Rectal smooth muscle tissue (tissue), 1 donor: ENCODE results near the gene CDH12.

ENCODE experiments used
- H3K27ac ChIP-seq: one replicate; pipeline ENCODE4 v1.7.0; 2013; ENCODE audit warnings: low read depth, low read length, inconsistent platforms
- H3K27me3 ChIP-seq: one replicate; pipeline ENCODE4 v1.7.0; 2013; ENCODE audit warnings: low read length; ENCODE audit not compliant: control insufficient read depth, insufficient read depth
- H3K36me3 ChIP-seq: one replicate; pipeline ENCODE4 v1.7.0; 2013; ENCODE audit warnings: low read length; ENCODE audit not compliant: control insufficient read depth, insufficient read depth
- H3K4me1 ChIP-seq: one replicate; pipeline ENCODE4 v1.7.0; 2013; ENCODE audit warnings: low read length; ENCODE audit not compliant: control insufficient read depth, insufficient read depth
- H3K4me3 ChIP-seq: one replicate; pipeline ENCODE4 v1.7.0; 2013; ENCODE audit warnings: low read length
- H3K9ac ChIP-seq: one replicate; pipeline ENCODE4 v1.7.0; 2013; ENCODE audit warnings: low read length

The CDH12 gene

GRCh38 chr5:22683050-22683449 is 170.1 kb downstream of the CDH12 start:
- no peak overlapping the region for H3K4me3 ChIP-seq
- H3K9ac ChIP-seq = no peak overlapping the region
- no peaks in the 10 kb centered on the region for H3K4me1 ChIP-seq
- H3K27me3 ChIP-seq = no peaks in the 10 kb centered on the region
- no peak overlapping the region for H3K27ac ChIP-seq
- no peaks in the 10 kb centered on the region for H3K36me3 ChIP-seq

DNA sequence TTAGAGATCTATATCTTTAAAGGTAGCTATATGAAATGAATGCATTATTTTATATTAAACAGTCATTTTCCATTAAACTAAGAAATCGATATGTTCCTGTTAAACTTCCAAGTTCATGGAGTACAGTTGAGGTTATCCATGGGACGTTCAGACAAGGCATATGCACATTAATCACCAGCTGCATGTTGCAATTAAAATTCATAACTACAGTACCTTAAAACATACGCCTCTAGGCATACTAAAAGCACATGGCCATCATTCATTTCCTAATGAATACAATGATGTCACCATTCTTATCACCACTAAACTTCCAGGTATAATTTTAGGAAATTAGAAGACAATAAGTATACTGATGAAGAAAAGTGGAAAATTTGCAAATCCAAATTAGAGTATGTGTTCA is 174.3 kb downstream of the CDH12 start:
- Histone ChIP-seq H3K27ac (no peak overlapping the region), H3K4me1 (no peaks in the 10 kb centered on the region), H3K4me3 (no peak overlapping the region), H3K9ac (no peak overlapping the region), H3K36me3 (no peaks in the 10 kb centered on the region), H3K27me3 (no peaks in the 10 kb centered on the region)

DNA sequence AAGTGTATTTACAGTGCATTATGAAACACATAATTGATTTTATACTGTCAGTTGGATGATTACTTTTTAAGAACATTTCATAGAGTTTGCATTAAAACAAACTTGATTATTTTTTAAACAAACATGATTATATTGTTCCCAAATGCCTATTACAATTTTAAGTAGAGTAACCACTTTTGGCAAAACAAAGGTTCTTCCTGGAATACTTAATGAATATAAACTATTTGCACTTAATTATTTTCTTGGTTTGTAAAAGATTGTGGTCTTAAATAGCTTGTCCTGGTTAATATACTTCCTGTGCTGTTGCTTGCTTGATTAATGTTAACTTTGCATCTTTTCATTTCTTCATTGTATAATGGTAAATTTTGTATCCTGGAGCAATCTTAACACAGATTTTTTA is 180.0 kb downstream of the CDH12 start:
- H3K36me3 ChIP-seq = no peaks in the 10 kb centered on the region

DNA sequence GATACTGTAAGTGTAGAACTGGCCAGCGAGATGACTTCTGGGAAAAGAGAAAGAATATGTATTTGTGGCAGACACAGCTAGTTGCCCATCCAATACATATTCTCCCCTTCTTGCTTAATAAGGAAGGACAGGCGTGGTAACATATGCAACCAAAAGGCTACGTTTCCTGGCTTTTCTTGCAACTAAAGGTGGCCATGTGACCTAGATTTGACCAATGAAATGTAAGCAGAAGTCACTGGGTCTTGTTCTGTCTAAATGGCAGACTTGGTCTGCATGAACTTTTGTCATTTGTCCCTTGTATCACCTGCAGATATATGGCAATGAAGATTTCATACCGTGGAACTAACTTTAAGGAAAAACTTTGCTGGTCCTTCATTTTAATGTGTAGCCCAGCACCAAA is 183.8 kb downstream of the CDH12 start:
- H3K27ac ChIP-seq = no peak overlapping the region
- no peaks in the 10 kb centered on the region for H3K4me1 ChIP-seq
- H3K4me3 ChIP-seq = no peak overlapping the region
- H3K9ac ChIP-seq = no peak overlapping the region
- no peaks in the 10 kb centered on the region for H3K36me3 ChIP-seq
- no peaks in the 10 kb centered on the region for H3K27me3 ChIP-seq

More for the DNA sequence above, 180.0 kb downstream of the CDH12 start:
- H3K27ac ChIP-seq = no peak overlapping the region
- no peak overlapping the region for H3K9ac ChIP-seq
- no peaks in the 10 kb centered on the region for H3K27me3 ChIP-seq
- H3K4me1 ChIP-seq = no peaks in the 10 kb centered on the region
- H3K4me3 ChIP-seq = no peak overlapping the region

GRCh38 chr5:22665801-22666200 is 187.3 kb downstream of the CDH12 start:
- Histone ChIP-seq H3K9ac (no peak overlapping the region), H3K36me3 (no peaks in the 10 kb centered on the region), H3K4me1 (no peaks in the 10 kb centered on the region), H3K27me3 (no peaks in the 10 kb centered on the region), H3K27ac (no peak overlapping the region), H3K4me3 (no peak overlapping the region)

DNA sequence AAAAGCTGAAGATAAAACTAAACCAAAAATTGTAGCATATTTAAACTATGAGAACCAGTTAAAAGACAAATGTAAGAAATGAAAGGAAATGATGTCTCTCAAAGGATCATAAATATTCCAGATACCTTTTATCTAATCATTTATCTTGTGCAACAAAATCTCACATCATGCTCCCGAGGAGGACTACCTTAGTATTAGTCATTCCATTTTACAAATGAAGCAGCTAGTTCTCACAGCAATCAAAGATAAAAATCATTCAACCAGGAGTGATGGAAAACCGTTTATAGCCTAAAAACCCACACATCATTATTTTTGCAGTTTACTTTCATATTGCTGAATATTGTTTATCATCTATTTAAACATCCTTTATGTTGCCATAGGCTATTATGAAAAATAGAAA is 190.0 kb downstream of the CDH12 start:
- Histone ChIP-seq H3K27ac (no peak overlapping the region), H3K4me3 (no peak overlapping the region), H3K27me3 (no peaks in the 10 kb centered on the region), H3K4me1 (no peaks in the 10 kb centered on the region), H3K9ac (no peak overlapping the region), H3K36me3 (no peaks in the 10 kb centered on the region)

DNA sequence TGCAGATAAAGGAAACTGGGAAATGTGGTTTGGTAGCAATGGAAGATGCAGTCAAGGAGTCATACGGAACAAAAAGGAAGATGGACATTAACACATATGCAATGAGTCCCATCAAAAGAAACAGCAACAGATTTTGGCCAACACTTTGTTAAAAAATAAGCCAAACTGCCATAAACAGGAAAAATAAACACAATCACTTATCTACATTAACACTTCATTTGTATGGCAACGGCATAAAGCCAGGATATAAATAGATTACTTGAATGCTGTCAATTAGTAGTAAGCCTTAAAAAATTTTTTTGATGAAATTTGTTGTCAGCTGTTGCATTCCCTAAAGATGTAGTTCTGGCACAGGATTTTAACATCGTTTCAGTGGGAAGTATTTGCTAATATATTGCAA is 190.8 kb downstream of the CDH12 start:
- H3K9ac ChIP-seq = no peak overlapping the region
- no peak overlapping the region for H3K27ac ChIP-seq
- no peaks in the 10 kb centered on the region for H3K4me1 ChIP-seq
- H3K36me3 ChIP-seq = no peaks in the 10 kb centered on the region
- H3K4me3 ChIP-seq = no peak overlapping the region
- no peaks in the 10 kb centered on the region for H3K27me3 ChIP-seq

GRCh38 chr5:22651355-22651754 is 201.8 kb downstream of the CDH12 start:
- no peak overlapping the region for H3K4me3 ChIP-seq
- H3K4me1 ChIP-seq = no peaks in the 10 kb centered on the region
- no peaks in the 10 kb centered on the region for H3K36me3 ChIP-seq
- H3K27ac ChIP-seq = no peak overlapping the region
- no peaks in the 10 kb centered on the region for H3K27me3 ChIP-seq
- H3K9ac ChIP-seq = no peak overlapping the region

GRCh38 chr5:22650511-22650910 is 202.6 kb downstream of the CDH12 start:
- no peaks in the 10 kb centered on the region for H3K4me1 ChIP-seq
- no peak overlapping the region for H3K27ac ChIP-seq
- no peak overlapping the region for H3K4me3 ChIP-seq
- no peaks in the 10 kb centered on the region for H3K36me3 ChIP-seq
- H3K9ac ChIP-seq = no peak overlapping the region
- H3K27me3 ChIP-seq = no peaks in the 10 kb centered on the region

GRCh38 chr5:22649074-22649473 is 204.1 kb downstream of the CDH12 start:
- Histone ChIP-seq H3K27ac (no peak overlapping the region), H3K9ac (no peak overlapping the region), H3K36me3 (no peaks in the 10 kb centered on the region), H3K4me1 (no peaks in the 10 kb centered on the region), H3K27me3 (no peaks in the 10 kb centered on the region), H3K4me3 (no peak overlapping the region)

DNA sequence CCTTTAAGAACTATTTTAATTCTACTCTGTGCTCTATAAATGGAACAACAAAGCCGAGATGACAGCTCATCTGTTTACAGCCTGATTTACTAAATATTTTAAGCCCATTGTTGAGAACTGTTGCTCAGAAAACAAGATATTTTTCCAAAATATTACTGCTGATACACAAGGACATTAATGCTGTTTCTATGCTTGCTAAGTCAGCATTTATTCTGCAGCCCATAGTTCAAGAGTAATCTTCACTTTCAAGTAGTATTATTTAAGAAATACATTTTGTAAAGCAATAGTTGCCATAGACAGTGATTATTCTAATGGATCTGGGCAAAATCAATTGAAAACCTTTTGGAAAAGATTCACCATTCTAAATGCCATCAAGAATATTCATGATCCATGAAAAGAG is 208.3 kb downstream of the CDH12 start:
- Histone ChIP-seq H3K27me3 (no peaks in the 10 kb centered on the region), H3K36me3 (no peaks in the 10 kb centered on the region), H3K4me3 (no peak overlapping the region), H3K9ac (no peak overlapping the region), H3K27ac (no peak overlapping the region), H3K4me1 (no peaks in the 10 kb centered on the region)

DNA sequence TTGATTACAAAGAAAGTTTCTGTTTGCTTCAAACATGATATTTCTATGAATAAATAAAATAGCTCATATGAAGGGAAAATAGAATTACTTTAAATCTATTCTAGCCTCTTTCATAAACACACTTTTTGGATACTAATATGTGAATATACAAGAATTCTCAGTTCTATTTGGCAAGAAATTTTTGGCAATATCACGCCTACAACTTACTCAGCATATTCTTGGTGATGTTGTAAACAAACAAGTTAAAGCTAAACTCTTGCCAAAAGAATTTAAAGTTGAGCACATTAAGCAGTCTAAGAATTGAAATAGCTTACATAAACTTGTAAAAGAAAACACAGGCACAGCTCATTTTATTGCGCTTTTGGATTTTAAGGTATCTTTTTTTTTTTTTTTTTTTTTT is 209.8 kb downstream of the CDH12 start:
- H3K4me3 ChIP-seq = no peak overlapping the region
- H3K36me3 ChIP-seq = no peaks in the 10 kb centered on the region
- H3K4me1 ChIP-seq = no peaks in the 10 kb centered on the region
- H3K9ac ChIP-seq = no peak overlapping the region
- H3K27me3 ChIP-seq = no peaks in the 10 kb centered on the region
- H3K27ac ChIP-seq = no peak overlapping the region

GRCh38 chr5:22631683-22632082 is 221.5 kb downstream of the CDH12 start:
- Histone ChIP-seq H3K4me1 (no peaks in the 10 kb centered on the region), H3K27me3 (no peaks in the 10 kb centered on the region), H3K27ac (no peak overlapping the region), H3K9ac (no peak overlapping the region), H3K36me3 (no peaks in the 10 kb centered on the region), H3K4me3 (no peak overlapping the region)

DNA sequence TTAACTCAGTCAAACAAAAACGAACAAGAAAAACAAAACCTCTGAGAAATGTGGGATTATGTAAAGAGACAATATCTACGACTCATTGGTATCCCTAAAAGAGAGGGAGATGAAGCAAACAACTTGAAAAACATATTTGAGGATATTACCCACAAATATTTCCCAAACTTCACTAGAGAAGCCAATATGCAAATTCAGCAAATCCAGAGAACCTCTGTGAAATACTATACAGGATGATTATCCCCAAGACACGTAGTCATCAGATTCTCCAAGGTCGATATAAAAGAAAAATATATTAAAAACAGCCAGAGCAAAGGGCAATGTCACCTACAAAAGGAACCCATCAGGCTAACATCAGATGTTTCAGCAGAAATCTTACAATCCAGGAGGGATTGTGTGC is 226.1 kb downstream of the CDH12 start:
- Histone ChIP-seq H3K27ac (no peak overlapping the region), H3K9ac (no peak overlapping the region)

More for the DNA sequence above, 226.1 kb downstream of the CDH12 start:
- Histone ChIP-seq H3K4me1 (no peaks in the 10 kb centered on the region), H3K4me3 (no peak overlapping the region), H3K36me3 (no peaks in the 10 kb centered on the region), H3K27me3 (no peaks in the 10 kb centered on the region)
